B cell (primary cell): ENCODE results near the gene KYNU. TPM values are rescaled to one million over a fixed set of nuclear protein-coding genes. Genes with fewer than 3 reads are reported as not detected.

ENCODE experiments used
- ATAC-seq: fragments of 200-7000 bp; cut with Tn5 transposase; one replicate; pipeline ENCODE4 v1.10.0; 2021; ENCODE audit warnings: low read depth, mild to moderate bottlenecking, moderate number of reproducible peaks, moderate library complexity
- CTCF ChIA-PET: fragments of 350-600 bp; sonication (Branson Sonifier 250); formaldehyde crosslinking; loops from one replicate; lab custom pipeline; 2021; ENCODE audit warnings: antibody characterized with exemption, inconsistent platforms; lab: Charles Lee
- POLR2A ChIA-PET: fragments of 350-600 bp; sonication (Branson Sonifier 250); formaldehyde crosslinking; loops from one replicate; lab custom pipeline; 2021; ENCODE audit warnings: antibody characterized with exemption; lab: Charles Lee
- DNase-seq: peaks from one replicate; pipeline ENCODE4 v3.0.0; 2013
- H2AFZ ChIP-seq: 2 replicates; pipeline ENCODE4 v1.6.1; 2012; ENCODE audit warnings: mild to moderate bottlenecking, low read depth, low read length; ENCODE audit not compliant: insufficient read depth, poor library complexity, severe bottlenecking
- H3K27ac ChIP-seq, 2 donors: 1 replicate in 1 of 2; 2 replicates in 1 of 2; pipeline ENCODE4 v1.5.1; 2012 to 2013; ENCODE audit warnings: low read length in 2 of 2, mild to moderate bottlenecking in 2 of 2, moderate library complexity in 1 of 2
- H3K27me3 ChIP-seq, 4 experiments: fragments of 200-600 bp in 1 of 4; sonication (generic) in 1 of 4; replicated peaks in 1 of 4; 1 replicate in 2 of 4; 2 replicates in 2 of 4; pipeline versions ENCODE4 v1.6.1 to v1.7.0; 2013 to 2016; ENCODE audit warnings: low read length in 3 of 4, mild to moderate bottlenecking in 2 of 4, mixed read lengths in 1 of 4, moderate library complexity in 1 of 4; ENCODE audit not compliant: insufficient read depth in 4 of 4, control insufficient read depth in 3 of 4; ENCODE audit errors: control extremely low read depth in 1 of 4
- H3K36me3 ChIP-seq, 2 experiments: replicated peaks in 1 of 2; 1 replicate in 1 of 2; 2 replicates in 1 of 2; pipeline versions ENCODE4 v1.6.1 to v1.7.1; 2013; ENCODE audit warnings: low read length in 1 of 2; ENCODE audit not compliant: insufficient read depth in 2 of 2, control insufficient read depth in 1 of 2; ENCODE audit errors: control extremely low read depth in 1 of 2, extremely low read depth in 1 of 2
- H3K4me1 ChIP-seq, 2 donors: fragments of 200-600 bp in 1 of 2; sonication (generic) in 1 of 2; 1 replicate in 1 of 2; 2 replicates in 1 of 2; pipeline versions ENCODE4 v1.5.1 to v1.6.1; 2013 to 2017; ENCODE audit warnings: low read length in 2 of 2; ENCODE audit not compliant: control insufficient read depth in 2 of 2, insufficient read depth in 2 of 2
- H3K4me2 ChIP-seq: replicated peaks from 2 replicates; pipeline ENCODE3; 2012; ENCODE audit warnings: mild to moderate bottlenecking, low read depth, low read length; ENCODE audit not compliant: poor library complexity, severe bottlenecking
- H3K4me3 ChIP-seq, 5 experiments: fragments of 200-600 bp in 1 of 5; sonication (generic) in 1 of 5; 1 replicate in 3 of 5; 2 replicates in 2 of 5; pipeline versions ENCODE4 v1.5.1 to v1.7.0; 2011 to 2016; ENCODE audit warnings: low read length in 4 of 5, mild to moderate bottlenecking in 4 of 5, low read depth in 2 of 5, control low read depth in 1 of 5, moderate library complexity in 1 of 5; ENCODE audit not compliant: insufficient read depth in 1 of 5; ENCODE audit errors: control extremely low read depth in 1 of 5, extremely low read depth in 1 of 5
- H3K79me2 ChIP-seq: fragments of 200-600 bp; sonication (generic); one replicate; pipeline ENCODE4 v1.6.0; 2016; ENCODE audit warnings: low read length; ENCODE audit not compliant: control insufficient read depth, insufficient read depth
- H3K9ac ChIP-seq: fragments of 200-600 bp; sonication (generic); 2 replicates; pipeline ENCODE4 v1.6.1; 2017; ENCODE audit warnings: mild to moderate bottlenecking, low read length, moderate library complexity
- H3K9me3 ChIP-seq, 3 donors: one replicate each; pipeline versions ENCODE4 v1.6.1 to v1.7.1; 2013; ENCODE audit warnings: low read length in 2 of 3; ENCODE audit not compliant: control insufficient read depth in 2 of 3, insufficient read depth in 1 of 3; ENCODE audit errors: control extremely low read depth in 1 of 3
- H4K20me1 ChIP-seq: 2 replicates; pipeline ENCODE4 v1.6.0; 2012; ENCODE audit warnings: mild to moderate bottlenecking, low read length; ENCODE audit not compliant: insufficient read depth, control insufficient read depth, poor library complexity, severe bottlenecking
- H3K27ac Mint-ChIP-seq: one replicate; pipeline ENCODE4 v1.8.0; 2021; ENCODE audit warnings: mixed read lengths
- H3K27me3 Mint-ChIP-seq: one replicate; pipeline ENCODE4 v1.8.0; 2021; ENCODE audit warnings: mixed read lengths
- H3K4me1 Mint-ChIP-seq: one replicate; pipeline ENCODE4 v1.8.0; 2021; ENCODE audit warnings: mixed read lengths
- H3K4me3 Mint-ChIP-seq: one replicate; pipeline ENCODE4 v1.8.0; 2021; ENCODE audit warnings: mixed read lengths
- H3K9me3 Mint-ChIP-seq: one replicate; pipeline ENCODE4 v1.8.0; 2022; ENCODE audit warnings: mixed read lengths; ENCODE audit not compliant: insufficient read depth
- EZH2 ChIP-seq: IDR thresholded peaks from 2 replicates; pipeline ENCODE4 v1.6.1; 2012; ENCODE audit warnings: borderline replicate concordance, low read depth, mild to moderate bottlenecking, moderate library complexity, low read length; ENCODE audit not compliant: insufficient read depth, poor library complexity, severe bottlenecking
- WGBS: methylation state at CpG from one replicate; pipeline ENCODE4 v1.1.5; 2013; ENCODE audit warnings: missing lambda C conversion rate; ENCODE audit not compliant: insufficient coverage; 5-methylcytosine and 5-hydroxymethylcytosine counted together
- intact Hi-C: fragments of 100-400 bp; cut with micrococcal nuclease; formaldehyde crosslinking; loops from one replicate; pipeline ENCODE4 v1.10.0; 2022
- polyA plus RNA-seq: library from polyadenylated mRNA; depleted of rRNA; stranded (reverse); fragments of >200 nt; gene quantifications from 2 replicates; pipeline ENCODE4 v1.2.3, GENCODE V29; 2012
- total RNA-seq, 2 donors: library from RNA; stranded (reverse); fragments of 120-200 nt in 1 of 2; gene quantifications; 1 replicate in 1 of 2; 2 replicates in 1 of 2; pipeline versions ENCODE4 v1.2.3 to v1.2.4, GENCODE V29; 2013 to 2022
- TF ChIP-seq, protein P1 (sequence below): fragments of 200-600 bp; IDR thresholded peaks from one replicate; pipeline ENCODE4 v1.8.0; 2022; ENCODE audit warnings: antibody characterized with exemption, mild to moderate bottlenecking

KYNU gene
- total and polyA plus RNA-seq, 2 donors (not counting 1 experiment from before 2014, with no cell fraction given), result 14.5 to 46.2 TPM

DNA sequence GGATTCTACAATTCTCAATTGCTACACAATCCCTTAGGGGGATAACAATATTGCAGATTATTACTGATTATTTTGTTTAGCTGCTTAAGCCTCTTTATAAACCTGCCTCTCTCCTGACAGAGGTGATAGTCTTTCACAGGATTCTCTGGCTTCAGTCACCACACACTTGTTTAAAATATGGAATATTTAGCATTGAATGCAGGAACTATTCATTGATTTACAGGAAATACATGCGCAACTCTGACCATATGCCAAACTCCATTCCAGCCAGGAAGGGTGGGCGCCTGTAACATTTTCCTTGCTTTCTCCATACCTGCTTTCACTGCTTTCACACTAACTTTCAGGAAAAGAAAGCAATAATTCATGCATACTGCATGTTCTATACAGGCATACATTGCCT, 207.0 kb downstream of the KYNU start:
- H4K20me1 ChIP-seq, result no peaks in the 10 kb centered on the region
- H3K4me3 ChIP-seq, result no peak overlapping the region
- ChIA-PET CTCF (interaction anchor here (1.1 to 1.4 kb wide), 2 partner anchors 174 to 175 kb away, joined by 3 read pairs; no protein-coding TSS in a partner anchor), POLR2A (no interaction called here)
- H3K4me3 Mint-ChIP-seq, result no peak overlapping the region
- no peaks in the 10 kb centered on the region for H3K9me3 Mint-ChIP-seq
- H2AFZ ChIP-seq, result no peak overlapping the region
- no peaks in the 10 kb centered on the region for H3K27me3 Mint-ChIP-seq
- peaks cover 0 to 3% of the 10 kb centered on the region in 2 donors for H3K4me1 ChIP-seq
- DNase-seq (no peak), ATAC-seq (no peak)
- no peak overlapping the region for H3K9ac ChIP-seq
- H3K36me3 ChIP-seq, result no peaks in the 10 kb centered on the region
- H3K79me2 ChIP-seq, result no peaks in the 10 kb centered on the region
- intact Hi-C loops, result no loop called here
- 100% methylated on average over 1 of the region's 2 CpGs for WGBS
- TF ChIP-seq, protein P1, sequence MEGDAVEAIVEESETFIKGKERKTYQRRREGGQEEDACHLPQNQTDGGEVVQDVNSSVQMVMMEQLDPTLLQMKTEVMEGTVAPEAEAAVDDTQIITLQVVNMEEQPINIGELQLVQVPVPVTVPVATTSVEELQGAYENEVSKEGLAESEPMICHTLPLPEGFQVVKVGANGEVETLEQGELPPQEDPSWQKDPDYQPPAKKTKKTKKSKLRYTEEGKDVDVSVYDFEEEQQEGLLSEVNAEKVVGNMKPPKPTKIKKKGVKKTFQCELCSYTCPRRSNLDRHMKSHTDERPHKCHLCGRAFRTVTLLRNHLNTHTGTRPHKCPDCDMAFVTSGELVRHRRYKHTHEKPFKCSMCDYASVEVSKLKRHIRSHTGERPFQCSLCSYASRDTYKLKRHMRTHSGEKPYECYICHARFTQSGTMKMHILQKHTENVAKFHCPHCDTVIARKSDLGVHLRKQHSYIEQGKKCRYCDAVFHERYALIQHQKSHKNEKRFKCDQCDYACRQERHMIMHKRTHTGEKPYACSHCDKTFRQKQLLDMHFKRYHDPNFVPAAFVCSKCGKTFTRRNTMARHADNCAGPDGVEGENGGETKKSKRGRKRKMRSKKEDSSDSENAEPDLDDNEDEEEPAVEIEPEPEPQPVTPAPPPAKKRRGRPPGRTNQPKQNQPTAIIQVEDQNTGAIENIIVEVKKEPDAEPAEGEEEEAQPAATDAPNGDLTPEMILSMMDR, result no peak
- TF ChIP-seq EZH2, result no peak
- H3K27ac ChIP-seq, result no peak overlapping the region
- peaks cover 6% of the 10 kb centered on the region for H3K4me1 Mint-ChIP-seq
- no peaks in the 10 kb centered on the region for H3K27me3 ChIP-seq
- H3K27ac Mint-ChIP-seq, result no peak overlapping the region
- no peaks in the 10 kb centered on the region for H3K9me3 ChIP-seq
- H3K4me2 ChIP-seq, result no peak overlapping the region

DNA sequence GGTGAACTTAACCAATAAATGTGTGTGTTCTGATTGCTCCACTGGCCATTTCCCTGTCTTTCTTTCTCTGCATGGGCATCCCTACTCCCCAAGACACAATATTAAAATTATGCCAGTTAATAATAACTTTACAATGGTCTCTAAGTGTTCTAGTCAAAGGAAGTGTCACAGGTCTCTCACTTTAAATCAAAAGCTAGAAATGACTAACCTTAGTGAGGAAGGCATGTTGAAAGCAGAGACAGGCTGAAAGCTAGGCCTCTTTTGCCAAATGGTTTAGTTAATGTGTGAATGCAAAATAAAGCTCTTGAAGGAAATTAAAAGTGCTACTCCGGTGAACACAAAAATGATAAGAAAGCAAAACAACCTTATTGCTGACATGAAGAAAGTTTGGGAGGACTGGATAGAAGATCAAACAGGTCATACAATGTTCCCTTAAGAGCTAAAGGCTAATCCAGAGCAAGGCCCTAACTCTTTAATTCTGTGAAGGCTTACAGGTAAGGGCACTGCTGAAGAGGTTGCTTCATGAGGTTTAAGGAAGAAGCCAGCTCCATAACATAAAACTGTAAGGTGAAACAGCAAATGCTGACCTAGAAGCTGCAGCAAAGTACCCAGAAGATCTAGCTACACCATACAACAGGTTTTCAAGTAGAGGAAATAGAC, 207.8 kb downstream of the KYNU start:
- peaks cover 0 to 3% of the 10 kb centered on the region in 2 donors for H3K4me1 ChIP-seq
- intact Hi-C loops, result no loop called here
- H3K36me3 ChIP-seq, result no peaks in the 10 kb centered on the region
- H3K4me3 Mint-ChIP-seq, result no peak overlapping the region
- no peaks in the 10 kb centered on the region for H3K27me3 Mint-ChIP-seq
- H3K9me3 Mint-ChIP-seq, result no peaks in the 10 kb centered on the region
- H3K4me3 ChIP-seq, result no peak overlapping the region
- ATAC-seq (no peak), DNase-seq (no peak)
- H3K4me1 Mint-ChIP-seq, result peaks cover 6% of the 10 kb centered on the region
- H3K9ac ChIP-seq, result no peak overlapping the region
- H3K4me2 ChIP-seq, result no peak overlapping the region
- CTCF ChIA-PET, result interaction anchor here (1.2 kb wide), 1 partner anchor 137 kb away, joined by 3 read pairs; no protein-coding TSS in a partner anchor
- no peaks in the 10 kb centered on the region for H4K20me1 ChIP-seq
- no peak overlapping the region for H2AFZ ChIP-seq
- no peaks in the 10 kb centered on the region for H3K79me2 ChIP-seq
- no peaks in the 10 kb centered on the region for H3K9me3 ChIP-seq
- POLR2A ChIA-PET, result no interaction called here
- WGBS, result no CpG with 5 or more reads among the region's 1 CpG
- no peaks in the 10 kb centered on the region for H3K27me3 ChIP-seq
- no peak overlapping the region for H3K27ac ChIP-seq
- no peak overlapping the region for H3K27ac Mint-ChIP-seq
- no peak for TF ChIP-seq EZH2
- TF ChIP-seq, protein P1, result no peak
